ENCODE measurements around the gene AGFG2.

The AGFG2 gene

GRCh38 chr7:100602889-100603725 is 64.1 kb downstream of the AGFG2 start:
- Histone ChIP-seq H3K9me3 (ENCODE audit: control insufficient read depth, low read length) (no peaks in the 10 kb centered on the region), H3K4me3 (ENCODE audit: insufficient read depth, low read depth, low read length) (peak overlapping the region; percentile 59), H3K27ac (ENCODE audit: insufficient read depth, low read depth, low read length, poor library complexity, severe bottlenecking) (peak overlapping the region; percentile 79), H3K27me3 (ENCODE audit: control insufficient read depth, insufficient read depth, low read length, poor library complexity, severe bottlenecking) (peaks cover 26% of the 10 kb centered on the region), H3K4me1 (ENCODE audit: control insufficient read depth, insufficient read depth, low read length) (peaks cover 47% of the 10 kb centered on the region), H3K36me3 (ENCODE audit: control insufficient read depth, insufficient read depth, low read length) (no peaks in the 10 kb centered on the region)
- 12 to 22% methylated on average over 16 to 21 of the region's 21 CpGs for WGBS, 2 experiments

- peak overlapping the region; percentile 59 for H3K4me3 ChIP-seq (ENCODE audit: insufficient read depth, low read depth, low read length)
- WGBS, 2 experiments, result 5 to 8% methylated on average over 10 of the region's 10 CpGs
- no peaks in the 10 kb centered on the region for H3K9me3 ChIP-seq (ENCODE audit: control insufficient read depth, low read length)
- peaks cover 47% of the 10 kb centered on the region for H3K4me1 ChIP-seq (ENCODE audit: control insufficient read depth, insufficient read depth, low read length)
- H3K27me3 ChIP-seq (ENCODE audit: control insufficient read depth, insufficient read depth, low read length, poor library complexity, severe bottlenecking), result peaks cover 26% of the 10 kb centered on the region
- H3K36me3 ChIP-seq (ENCODE audit: control insufficient read depth, insufficient read depth, low read length), result no peaks in the 10 kb centered on the region
- H3K27ac ChIP-seq (ENCODE audit: insufficient read depth, low read depth, low read length, poor library complexity, severe bottlenecking), result peak overlapping the region; percentile 79
Observed at GRCh38 chr7:100603726-100604027, 64.7 kb downstream of the AGFG2 start.

GRCh38 chr7:100604028-100604975 is 65.3 kb downstream of the AGFG2 start:
- H3K27ac ChIP-seq (ENCODE audit: insufficient read depth, low read depth, low read length, poor library complexity, severe bottlenecking), result peak overlapping the region; percentile 79
- peaks cover 26% of the 10 kb centered on the region for H3K27me3 ChIP-seq (ENCODE audit: control insufficient read depth, insufficient read depth, low read length, poor library complexity, severe bottlenecking)
- peaks cover 47% of the 10 kb centered on the region for H3K4me1 ChIP-seq (ENCODE audit: control insufficient read depth, insufficient read depth, low read length)
- WGBS, 2 experiments, result 1% methylated on average over 62 to 64 of the region's 70 CpGs
- H3K36me3 ChIP-seq (ENCODE audit: control insufficient read depth, insufficient read depth, low read length), result no peaks in the 10 kb centered on the region
- no peaks in the 10 kb centered on the region for H3K9me3 ChIP-seq (ENCODE audit: control insufficient read depth, low read length)
- H3K4me3 ChIP-seq (ENCODE audit: insufficient read depth, low read depth, low read length), result peak overlapping the region; percentile 59

- no peaks in the 10 kb centered on the region for H3K9me3 ChIP-seq (ENCODE audit: control insufficient read depth, low read length)
- H3K4me1 ChIP-seq (ENCODE audit: control insufficient read depth, insufficient read depth, low read length), result peaks cover 43% of the 10 kb centered on the region
- peaks cover 26% of the 10 kb centered on the region for H3K27me3 ChIP-seq (ENCODE audit: control insufficient read depth, insufficient read depth, low read length, poor library complexity, severe bottlenecking)
- 2% methylated on average over 68 of the region's 68 CpGs for whole genome bisulfite sequencing, 2 experiments
- H3K4me3 ChIP-seq (ENCODE audit: insufficient read depth, low read depth, low read length), result peak overlapping the region; percentile 59
- H3K36me3 ChIP-seq (ENCODE audit: control insufficient read depth, insufficient read depth, low read length), result no peaks in the 10 kb centered on the region
- no peak overlapping the region for H3K27ac ChIP-seq (ENCODE audit: insufficient read depth, low read depth, low read length, poor library complexity, severe bottlenecking)
Observed at GRCh38 chr7:100604976-100605911, 66.2 kb downstream of the AGFG2 start.

- 88% methylated on average over 12 of the region's 12 CpGs for WGBS, 2 experiments
- no peaks in the 10 kb centered on the region for H3K36me3 ChIP-seq (ENCODE audit: control insufficient read depth, insufficient read depth, low read length)
- no peak overlapping the region for H3K27ac ChIP-seq (ENCODE audit: insufficient read depth, low read depth, low read length, poor library complexity, severe bottlenecking)
- no peaks in the 10 kb centered on the region for H3K9me3 ChIP-seq (ENCODE audit: control insufficient read depth, low read length)
- peaks cover 26% of the 10 kb centered on the region for H3K27me3 ChIP-seq (ENCODE audit: control insufficient read depth, insufficient read depth, low read length, poor library complexity, severe bottlenecking)
- H3K4me3 ChIP-seq (ENCODE audit: insufficient read depth, low read depth, low read length), result no peak overlapping the region
- H3K4me1 ChIP-seq (ENCODE audit: control insufficient read depth, insufficient read depth, low read length), result peaks cover 34% of the 10 kb centered on the region
Observed at GRCh38 chr7:100606313-100606712, 67.3 kb downstream of the AGFG2 start.

GRCh38 chr7:100607111-100607510 is 68.1 kb downstream of the AGFG2 start:
- no peak overlapping the region for H3K4me3 ChIP-seq (ENCODE audit: insufficient read depth, low read depth, low read length)
- H3K4me1 ChIP-seq (ENCODE audit: control insufficient read depth, insufficient read depth, low read length), result peaks cover 26% of the 10 kb centered on the region
- H3K36me3 ChIP-seq (ENCODE audit: control insufficient read depth, insufficient read depth, low read length), result no peaks in the 10 kb centered on the region
- H3K27ac ChIP-seq (ENCODE audit: insufficient read depth, low read depth, low read length, poor library complexity, severe bottlenecking), result no peak overlapping the region
- no peaks in the 10 kb centered on the region for H3K9me3 ChIP-seq (ENCODE audit: control insufficient read depth, low read length)
- H3K27me3 ChIP-seq (ENCODE audit: control insufficient read depth, insufficient read depth, low read length, poor library complexity, severe bottlenecking), result peaks cover 26% of the 10 kb centered on the region
- WGBS, 2 experiments, result 91 to 96% methylated on average over 8 of the region's 8 CpGs

GRCh38 chr7:100609958-100610357 is 71.0 kb downstream of the AGFG2 start:
- 92 to 95% methylated on average over 5 of the region's 5 CpGs for WGBS, 2 experiments
- Histone ChIP-seq H3K27me3 (ENCODE audit: control insufficient read depth, insufficient read depth, low read length, poor library complexity, severe bottlenecking) (peaks cover 18% of the 10 kb centered on the region), H3K36me3 (ENCODE audit: control insufficient read depth, insufficient read depth, low read length) (no peaks in the 10 kb centered on the region)

GRCh38 chr7:100611983-100612729 is 73.2 kb downstream of the AGFG2 start, which contains the start of gene MOSPD3:
TSS of gene MOSPD3 (plus strand) at chr7:100612540. CDS start at chr7:100612792, 252 bp downstream.
- Histone ChIP-seq H3K4me1 (ENCODE audit: control insufficient read depth, insufficient read depth, low read length) (no peaks in the 10 kb centered on the region), H3K4me3 (ENCODE audit: insufficient read depth, low read depth, low read length) (peak within 1 kb of the TSS; percentile 76), H3K36me3 (ENCODE audit: control insufficient read depth, insufficient read depth, low read length) (no peaks in the 10 kb centered on the region), H3K9me3 (ENCODE audit: control insufficient read depth, low read length) (no peaks in the 10 kb centered on the region), H3K27me3 (ENCODE audit: control insufficient read depth, insufficient read depth, low read length, poor library complexity, severe bottlenecking) (no peaks in the 10 kb centered on the region), H3K27ac (ENCODE audit: insufficient read depth, low read depth, low read length, poor library complexity, severe bottlenecking) (peak within 1 kb of the TSS; percentile 97)
- 0 to 1% methylated on average over 61 of the region's 61 CpGs for WGBS, 2 experiments

More at GRCh38 chr7:100609958-100610357, 71.0 kb downstream of the AGFG2 start:
- Histone ChIP-seq H3K9me3 (ENCODE audit: control insufficient read depth, low read length) (no peaks in the 10 kb centered on the region), H3K4me3 (ENCODE audit: insufficient read depth, low read depth, low read length) (no peak overlapping the region), H3K4me1 (ENCODE audit: control insufficient read depth, insufficient read depth, low read length) (peaks cover 6% of the 10 kb centered on the region), H3K27ac (ENCODE audit: insufficient read depth, low read depth, low read length, poor library complexity, severe bottlenecking) (no peak overlapping the region)

GRCh38 chr7:100612730-100613390 is 73.9 kb downstream of the AGFG2 start:
- peak overlapping the region; percentile 76 for H3K4me3 ChIP-seq (ENCODE audit: insufficient read depth, low read depth, low read length)
- H3K9me3 ChIP-seq (ENCODE audit: control insufficient read depth, low read length), result no peaks in the 10 kb centered on the region
- no peaks in the 10 kb centered on the region for H3K4me1 ChIP-seq (ENCODE audit: control insufficient read depth, insufficient read depth, low read length)
- no peaks in the 10 kb centered on the region for H3K27me3 ChIP-seq (ENCODE audit: control insufficient read depth, insufficient read depth, low read length, poor library complexity, severe bottlenecking)
- no peak overlapping the region for H3K27ac ChIP-seq (ENCODE audit: insufficient read depth, low read depth, low read length, poor library complexity, severe bottlenecking)
- 9 to 10% methylated on average over 29 of the region's 29 CpGs for WGBS, 2 experiments
- H3K36me3 ChIP-seq (ENCODE audit: control insufficient read depth, insufficient read depth, low read length), result no peaks in the 10 kb centered on the region

Data from ectodermal cell (in vitro differentiated cells).